ENCODE measurements around the gene KIF5A.
"Not testable (repeated sequence)": the region's sequence is repeated elsewhere in the genome, so short reads cannot be mapped to it uniquely, and the experiment has no call there.

The KIF5A gene

DNA sequence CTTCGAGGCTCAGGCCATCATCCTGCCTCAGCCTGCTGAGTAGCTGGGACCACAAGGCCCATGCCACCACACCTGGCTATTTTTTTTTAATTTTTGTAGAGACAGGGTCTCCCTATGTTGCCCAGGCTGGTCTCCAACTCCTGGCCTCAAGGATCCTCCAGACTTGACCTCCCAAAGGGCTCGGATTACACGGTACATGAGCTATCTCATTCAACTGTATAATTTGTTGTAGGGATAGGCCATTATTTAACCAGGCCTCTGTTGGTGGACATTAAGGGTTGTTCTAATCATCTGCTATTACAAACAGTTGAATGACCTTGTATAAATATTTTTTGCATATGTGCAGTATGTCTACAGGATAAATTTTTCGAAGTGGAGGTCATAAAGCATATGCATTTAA, 9.0 kb downstream of the KIF5A start:
- no peak for DNase-seq

DNA sequence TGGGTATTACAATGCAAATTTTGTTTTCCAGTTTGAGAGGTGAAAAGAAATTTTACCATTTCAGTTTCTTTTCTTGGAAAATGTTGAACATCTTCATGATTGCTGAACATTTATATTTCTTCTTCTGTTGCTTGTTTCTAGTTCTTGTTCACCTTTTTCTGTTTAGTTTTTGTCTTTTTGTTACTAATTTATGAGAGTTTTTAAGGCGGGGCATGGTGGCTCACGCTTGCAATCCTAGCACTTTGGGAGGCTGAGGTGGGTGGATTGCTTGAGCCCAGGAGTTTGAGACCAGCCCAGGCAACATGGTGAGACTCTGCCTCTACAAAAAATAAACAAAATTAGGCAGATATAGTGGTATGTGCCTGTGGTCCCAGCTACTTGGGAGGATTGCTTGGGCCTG, 10.7 kb downstream of the KIF5A start:
- DNase-seq: no peak

DNA sequence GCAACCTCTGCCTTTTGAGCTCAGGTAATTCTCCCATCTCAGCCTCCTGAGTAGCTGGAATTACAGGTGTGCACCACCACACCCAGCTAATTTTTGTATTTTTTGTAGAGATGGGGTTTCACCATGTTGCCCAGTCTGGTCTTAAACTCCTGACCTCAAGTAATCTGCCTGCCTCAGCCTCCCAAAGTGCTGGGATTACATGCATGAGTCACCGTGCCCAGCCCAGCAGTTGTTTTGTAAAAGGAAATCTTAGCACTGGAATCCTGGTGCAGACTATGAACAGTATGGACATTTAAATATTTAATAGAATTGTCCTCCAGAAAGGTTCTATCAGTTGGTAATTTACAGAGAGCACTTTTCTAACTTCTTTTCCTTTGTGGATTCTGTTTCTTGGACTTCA, 11.3 kb downstream of the KIF5A start:
- not testable (repeated sequence) for DNase-seq

DNA sequence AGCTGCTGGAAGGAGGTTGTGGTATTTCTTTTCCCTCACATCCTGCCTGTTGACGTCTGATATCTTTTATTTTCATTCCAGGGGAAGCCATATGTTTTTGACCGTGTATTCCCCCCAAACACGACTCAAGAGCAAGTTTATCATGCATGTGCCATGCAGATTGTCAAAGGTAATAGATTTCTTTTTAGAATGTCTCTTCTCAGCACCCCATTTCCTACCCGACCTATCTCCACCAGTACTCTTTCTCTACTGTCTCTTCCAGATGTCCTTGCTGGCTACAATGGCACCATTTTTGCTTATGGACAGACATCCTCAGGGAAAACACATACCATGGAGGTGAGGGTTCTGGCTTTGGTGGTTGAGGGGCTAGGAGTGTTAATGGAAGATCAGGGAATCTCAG, 13.5 kb downstream of the KIF5A start:
- DNase-seq: no peak

DNA sequence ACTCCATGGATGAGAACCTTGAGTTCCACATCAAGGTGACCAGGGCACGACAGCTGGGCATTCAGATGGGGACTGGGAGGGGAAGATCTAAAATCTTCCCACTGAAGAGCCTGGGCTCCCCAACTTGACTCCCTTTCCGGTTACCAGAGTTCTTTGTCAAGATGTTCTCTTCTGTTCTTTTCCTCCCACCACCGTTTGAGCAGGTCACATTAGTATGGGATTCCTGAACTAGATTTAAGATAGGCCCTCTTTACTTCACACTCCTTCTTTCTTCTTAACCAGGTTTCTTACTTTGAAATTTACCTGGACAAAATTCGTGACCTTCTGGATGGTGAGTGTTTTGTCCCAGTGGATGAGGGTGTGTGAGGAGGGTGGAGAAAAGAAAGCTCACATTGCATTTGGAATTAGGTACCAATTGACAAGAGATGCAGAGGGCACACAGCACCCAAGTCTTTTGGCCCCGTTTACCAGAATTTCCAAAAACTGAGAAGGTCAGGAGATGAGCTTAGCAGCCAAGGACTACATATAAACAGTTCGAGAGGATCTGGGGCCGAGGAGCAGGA, 14.4 kb downstream of the KIF5A start:
- DNase-seq: no peak

DNA sequence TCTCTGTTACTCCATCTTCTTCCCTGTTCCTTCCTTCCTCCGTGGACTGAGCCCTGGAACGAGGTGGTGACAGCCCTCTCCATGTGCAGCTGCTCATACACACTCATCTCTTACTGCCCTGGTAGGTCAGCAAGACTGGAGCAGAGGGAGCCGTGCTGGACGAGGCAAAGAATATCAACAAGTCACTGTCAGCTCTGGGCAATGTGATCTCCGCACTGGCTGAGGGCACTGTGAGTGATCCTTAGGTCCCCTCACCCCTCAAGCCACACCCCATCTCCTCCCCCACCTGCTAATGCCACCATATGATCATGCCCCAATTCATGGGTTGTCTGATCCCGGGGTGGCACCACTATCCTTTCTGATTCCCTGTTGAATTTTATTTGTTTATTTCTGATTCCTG, 19.0 kb downstream of the KIF5A start:
- no peak for DNase-seq

DNA sequence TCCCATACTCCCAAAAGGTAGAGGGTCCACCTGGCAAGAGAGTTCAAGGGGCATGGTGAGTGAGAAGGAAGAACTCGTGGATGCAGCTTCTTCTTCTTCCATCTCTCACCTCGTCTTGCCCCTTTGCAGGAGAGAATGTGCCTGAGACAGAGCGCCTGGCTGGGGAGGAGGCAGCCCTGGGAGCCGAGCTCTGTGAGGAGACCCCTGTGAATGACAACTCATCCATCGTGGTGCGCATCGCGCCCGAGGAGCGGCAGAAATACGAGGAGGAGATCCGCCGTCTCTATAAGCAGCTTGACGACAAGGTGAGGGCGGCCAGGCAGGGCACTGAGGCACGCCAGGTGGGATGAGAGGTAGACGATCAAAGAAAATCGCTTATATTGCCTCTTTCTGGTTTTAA, 20.0 kb downstream of the KIF5A start:
- no peak for DNase-seq

DNA sequence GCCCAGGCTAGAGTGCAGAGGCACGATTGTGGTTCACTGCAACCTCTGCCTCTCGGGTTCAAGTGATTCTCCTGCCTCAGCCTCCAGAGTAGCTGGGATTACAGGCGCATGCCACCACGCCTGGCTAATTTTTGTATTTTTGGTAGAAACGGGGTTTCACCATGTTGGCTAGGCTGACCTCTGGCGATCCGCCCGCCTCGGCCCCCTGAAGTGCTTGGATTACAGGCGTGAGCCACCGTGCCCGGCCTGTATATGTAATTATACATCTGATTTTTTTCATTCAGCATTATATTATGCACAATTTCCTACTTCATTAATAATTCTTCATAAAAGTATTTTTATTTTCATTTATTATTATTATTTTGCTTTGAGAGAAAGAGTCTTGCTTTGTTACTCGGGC, 20.6 kb downstream of the KIF5A start:
- not testable (repeated sequence) for DNase-seq

DNA sequence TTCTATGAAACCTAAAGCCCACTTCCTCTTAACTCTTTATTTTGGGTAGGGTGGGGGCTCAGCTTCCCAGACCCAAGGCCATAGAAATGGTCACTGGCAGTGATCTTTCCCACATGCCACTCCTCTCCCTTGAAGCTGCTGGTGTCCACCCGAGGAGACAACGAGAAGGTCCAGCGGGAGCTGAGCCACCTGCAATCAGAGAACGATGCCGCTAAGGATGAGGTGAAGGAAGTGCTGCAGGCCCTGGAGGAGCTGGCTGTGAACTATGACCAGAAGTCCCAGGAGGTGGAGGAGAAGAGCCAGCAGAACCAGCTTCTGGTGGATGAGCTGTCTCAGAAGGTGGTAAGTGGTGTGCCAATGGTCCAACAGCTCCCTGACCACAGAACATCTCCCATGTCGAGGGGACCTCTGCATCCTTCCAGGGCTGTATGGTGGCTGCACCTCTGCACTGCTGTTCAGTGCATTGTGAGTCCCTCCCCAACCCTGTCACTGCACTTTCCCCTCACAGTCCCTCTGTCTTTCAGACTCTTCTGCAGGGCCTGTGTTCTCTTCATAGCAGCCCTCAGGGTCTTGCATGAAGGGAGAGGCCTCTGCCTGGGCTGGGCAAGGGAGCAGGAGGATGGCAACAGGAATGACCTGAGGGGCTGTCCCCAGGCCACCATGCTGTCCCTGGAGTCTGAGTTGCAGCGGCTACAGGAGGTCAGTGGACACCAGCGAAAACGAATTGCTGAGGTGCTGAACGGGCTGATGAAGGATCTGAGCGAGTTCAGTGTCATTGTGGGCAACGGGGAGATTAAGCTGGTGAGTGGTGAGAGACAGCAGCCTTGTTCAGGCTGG, 22.3 kb downstream of the KIF5A start:
- no peak for DNase-seq

DNA sequence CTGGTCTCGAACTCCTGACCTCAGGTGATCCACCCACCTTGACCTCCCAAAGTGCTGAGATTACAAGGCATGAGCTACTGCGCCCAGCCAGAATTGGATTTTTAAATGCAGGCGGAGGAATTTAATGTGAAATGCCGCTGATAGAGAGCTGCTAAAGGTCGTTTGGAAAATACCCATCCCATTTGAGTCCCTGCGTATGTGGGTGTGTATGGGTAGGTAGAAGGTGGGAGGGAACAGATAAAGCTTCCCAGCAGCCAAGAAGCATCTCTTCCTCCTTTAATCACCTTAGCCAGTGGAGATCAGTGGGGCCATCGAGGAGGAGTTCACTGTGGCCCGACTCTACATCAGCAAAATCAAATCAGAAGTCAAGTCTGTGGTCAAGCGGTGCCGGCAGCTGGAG, 25.0 kb downstream of the KIF5A start:
- no peak for DNase-seq

DNA sequence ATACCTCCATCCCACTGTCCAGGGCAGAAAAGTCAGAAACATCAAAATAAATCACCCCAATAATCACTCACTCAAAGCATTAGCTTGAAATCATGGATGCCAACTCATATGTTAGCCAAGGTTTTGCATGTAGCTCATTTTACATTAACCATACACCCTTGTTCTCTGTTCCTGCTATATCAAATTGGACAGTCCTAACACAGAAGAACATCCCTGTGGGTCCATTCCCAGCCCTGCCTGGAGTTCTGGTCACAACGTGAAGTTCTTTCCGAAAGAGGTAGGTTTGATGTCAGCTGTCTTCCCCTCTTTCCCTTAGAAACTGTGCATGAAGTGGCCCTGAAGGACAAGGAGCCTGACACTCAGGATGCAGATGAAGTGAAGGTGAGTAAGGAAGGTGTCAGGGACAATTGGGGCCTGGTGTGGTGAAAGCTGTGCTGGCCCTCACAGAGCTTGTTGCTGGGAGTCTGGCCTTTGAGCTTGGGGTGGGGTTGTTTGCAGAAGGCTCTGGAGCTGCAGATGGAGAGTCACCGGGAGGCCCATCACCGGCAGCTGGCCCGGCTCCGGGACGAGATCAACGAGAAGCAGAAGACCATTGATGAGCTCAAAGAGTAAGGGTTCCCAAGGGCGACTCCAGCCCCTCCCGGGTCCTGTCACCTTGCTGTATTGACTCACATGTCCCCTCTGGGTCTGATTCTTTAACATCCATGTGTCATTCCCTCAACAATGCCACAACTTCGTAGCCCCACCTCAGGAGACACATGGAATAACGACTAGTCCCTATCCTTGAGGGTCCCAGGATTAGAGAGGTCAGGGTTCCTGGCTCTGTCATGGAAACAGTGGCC, 26.1 kb downstream of the KIF5A start:
- no peak for DNase-seq

DNA sequence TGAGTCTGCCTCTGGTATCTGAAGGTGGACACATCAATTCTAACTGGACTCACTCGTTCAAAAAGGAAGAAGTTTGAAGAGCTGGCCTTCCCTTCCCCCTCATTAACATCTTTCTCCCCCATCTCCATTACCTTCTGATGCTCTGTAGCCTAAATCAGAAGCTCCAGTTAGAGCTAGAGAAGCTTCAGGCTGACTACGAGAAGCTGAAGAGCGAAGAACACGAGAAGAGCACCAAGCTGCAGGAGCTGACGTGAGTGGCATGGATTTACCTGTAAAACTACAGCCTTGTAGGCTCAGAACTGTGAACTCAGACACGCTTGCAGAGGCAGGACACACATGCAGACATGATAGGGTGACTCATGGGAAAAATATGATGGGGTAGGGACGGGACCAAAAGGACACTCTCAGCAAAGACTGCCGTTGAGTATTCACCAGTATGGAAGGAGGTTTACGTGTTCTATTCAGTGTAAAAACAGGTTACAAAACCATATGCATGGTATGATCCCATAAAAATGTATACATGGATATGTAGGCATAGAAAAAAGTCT, 26.8 kb downstream of the KIF5A start:
- no peak for DNase-seq

DNA sequence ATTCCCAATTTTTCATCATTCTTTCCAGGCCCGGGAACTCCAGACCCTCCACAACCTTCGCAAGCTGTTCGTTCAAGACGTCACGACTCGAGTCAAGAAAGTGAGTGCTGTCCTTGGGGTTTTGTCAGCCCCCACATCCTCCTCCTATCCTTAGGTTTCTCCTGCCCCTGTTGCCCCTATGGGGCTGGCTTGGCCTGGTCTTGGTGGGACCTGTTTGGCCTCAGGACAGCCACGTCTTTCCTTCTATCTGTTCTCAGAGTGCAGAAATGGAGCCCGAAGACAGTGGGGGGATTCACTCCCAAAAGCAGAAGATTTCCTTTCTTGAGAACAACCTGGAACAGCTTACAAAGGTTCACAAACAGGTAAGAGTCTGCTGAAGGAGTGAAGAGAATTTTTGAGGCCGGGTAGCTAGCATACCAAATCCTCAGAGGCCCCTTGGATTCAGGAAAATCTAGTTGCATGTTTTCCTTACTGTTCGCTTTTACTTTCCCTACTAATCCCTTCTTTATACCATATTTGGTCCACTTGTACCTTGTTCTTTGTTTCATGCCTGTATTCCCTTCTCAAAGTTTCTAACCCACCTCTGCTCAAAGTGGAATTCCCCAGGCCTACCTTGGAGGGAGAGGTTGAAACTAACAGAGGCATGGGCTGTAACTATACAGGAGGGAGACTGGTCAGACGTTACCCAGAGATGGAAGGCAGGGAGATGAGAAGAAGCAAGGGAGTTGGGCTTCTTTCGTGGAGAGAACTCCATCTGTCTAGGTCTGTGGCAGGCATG, 28.3 kb downstream of the KIF5A start:
- no peak for DNase-seq

DNA sequence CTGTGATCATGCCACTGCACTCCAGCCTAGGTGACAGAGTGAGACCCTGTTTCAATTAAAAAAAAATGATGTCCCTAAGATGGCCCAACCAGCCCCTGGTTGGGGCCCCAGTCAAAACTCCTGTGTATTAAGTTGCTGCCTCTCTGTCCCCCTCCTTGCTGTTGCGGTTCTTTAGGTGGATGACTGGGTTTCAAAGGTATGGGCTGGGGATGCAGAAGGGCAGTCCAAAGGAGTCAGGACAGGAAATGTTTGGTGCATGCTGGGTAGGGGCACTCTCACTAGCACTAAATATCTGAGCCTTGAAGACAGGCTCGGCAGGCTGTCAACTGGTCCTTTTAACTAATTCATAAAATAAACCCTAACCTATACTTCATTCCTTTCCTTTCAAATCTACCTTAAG, 29.2 kb downstream of the KIF5A start:
- no peak for DNase-seq

DNA sequence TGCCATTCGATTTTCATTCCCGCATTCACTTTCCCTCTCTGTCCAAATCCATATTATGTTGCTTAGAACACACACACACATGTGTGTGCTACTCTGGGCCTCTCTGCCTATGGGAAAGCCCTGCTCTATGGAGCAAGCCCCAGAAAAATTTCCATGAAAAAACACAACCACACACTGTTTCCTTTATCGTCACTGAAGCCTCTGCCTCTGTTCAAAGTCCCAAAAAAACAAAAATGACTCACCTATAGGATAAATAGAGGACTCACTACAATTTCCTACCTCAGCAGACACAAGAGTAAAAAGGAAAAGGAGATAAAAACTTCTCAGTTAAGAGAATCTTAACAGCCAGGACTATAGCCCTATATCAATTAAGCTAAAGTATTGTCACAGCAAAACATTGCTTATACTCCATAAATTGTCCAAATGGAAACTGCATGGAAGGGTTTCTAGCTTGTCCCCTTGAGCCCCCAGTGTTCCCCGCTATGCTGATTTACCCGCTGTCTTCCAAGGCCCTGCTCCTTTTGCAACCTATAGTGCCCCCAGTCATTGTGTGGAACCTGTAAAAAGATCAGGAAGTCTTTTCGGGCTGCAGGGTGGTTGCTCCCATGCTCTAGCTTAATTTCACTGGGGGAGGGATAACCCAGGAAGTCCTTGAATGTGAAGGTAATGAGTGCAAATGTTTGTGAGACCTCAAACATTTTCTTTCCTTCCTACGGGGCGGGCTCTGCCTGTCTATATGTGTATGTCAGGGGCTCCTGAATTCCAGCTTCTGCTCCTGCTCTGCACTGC, 30.0 kb downstream of the KIF5A start:
- no peak for DNase-seq

DNA sequence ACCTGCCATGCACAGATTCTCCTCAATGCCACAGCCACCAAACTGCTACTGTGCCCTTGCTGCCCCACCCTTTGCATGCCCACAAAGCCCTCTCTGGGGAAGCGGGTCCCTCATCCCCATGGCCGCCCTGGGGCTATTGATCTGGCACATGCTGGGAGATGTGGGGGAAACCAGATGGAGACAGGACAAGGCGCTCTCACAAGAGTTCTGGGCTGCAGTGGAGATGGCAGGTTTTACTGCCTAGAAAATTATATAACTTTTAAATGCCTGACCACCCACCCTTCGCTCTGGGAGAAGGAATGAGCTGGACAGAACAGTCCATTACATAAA, 30.6 kb downstream of the KIF5A start:
- DNase-seq: no peak

DNA sequence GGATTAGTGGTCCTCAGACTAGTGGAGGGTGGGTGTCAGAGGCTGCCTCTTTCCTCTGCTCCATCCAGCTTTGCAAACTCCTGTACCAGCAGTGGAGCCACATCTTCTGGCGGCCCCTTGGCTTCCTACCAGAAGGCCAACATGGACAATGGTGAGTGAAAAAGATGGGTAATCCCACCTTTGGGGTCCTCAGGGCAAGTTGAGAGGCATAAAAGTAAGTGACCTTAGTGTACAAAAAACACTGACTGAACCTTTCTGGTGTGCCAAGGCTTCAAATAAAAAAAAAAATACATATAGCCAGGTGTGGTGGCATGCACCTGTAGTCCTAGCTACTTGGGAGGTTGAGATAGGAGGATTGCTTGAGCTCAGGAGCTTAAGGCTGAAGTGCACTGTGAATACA, 32.0 kb downstream of the KIF5A start:
- DNase-seq: no peak

DNA sequence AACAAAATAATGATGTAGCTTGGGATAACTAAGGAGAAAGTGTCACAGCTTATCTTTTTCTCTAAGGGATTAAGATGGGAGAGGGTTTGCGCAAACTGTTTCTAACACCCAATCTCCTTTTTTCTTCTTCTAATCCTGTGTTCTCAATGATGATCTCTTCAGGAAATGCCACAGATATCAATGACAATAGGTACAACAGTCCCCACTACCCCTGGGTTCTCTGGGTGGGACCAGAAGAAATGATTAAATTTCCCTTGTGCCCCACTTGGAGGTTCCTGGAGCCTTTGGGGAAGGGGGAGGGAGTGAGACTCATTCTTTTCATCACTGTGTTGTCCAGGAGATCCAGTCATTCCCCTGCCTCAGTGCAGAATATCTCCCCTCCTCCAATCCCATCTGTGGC, 32.6 kb downstream of the KIF5A start:
- DNase-seq: no peak

DNA sequence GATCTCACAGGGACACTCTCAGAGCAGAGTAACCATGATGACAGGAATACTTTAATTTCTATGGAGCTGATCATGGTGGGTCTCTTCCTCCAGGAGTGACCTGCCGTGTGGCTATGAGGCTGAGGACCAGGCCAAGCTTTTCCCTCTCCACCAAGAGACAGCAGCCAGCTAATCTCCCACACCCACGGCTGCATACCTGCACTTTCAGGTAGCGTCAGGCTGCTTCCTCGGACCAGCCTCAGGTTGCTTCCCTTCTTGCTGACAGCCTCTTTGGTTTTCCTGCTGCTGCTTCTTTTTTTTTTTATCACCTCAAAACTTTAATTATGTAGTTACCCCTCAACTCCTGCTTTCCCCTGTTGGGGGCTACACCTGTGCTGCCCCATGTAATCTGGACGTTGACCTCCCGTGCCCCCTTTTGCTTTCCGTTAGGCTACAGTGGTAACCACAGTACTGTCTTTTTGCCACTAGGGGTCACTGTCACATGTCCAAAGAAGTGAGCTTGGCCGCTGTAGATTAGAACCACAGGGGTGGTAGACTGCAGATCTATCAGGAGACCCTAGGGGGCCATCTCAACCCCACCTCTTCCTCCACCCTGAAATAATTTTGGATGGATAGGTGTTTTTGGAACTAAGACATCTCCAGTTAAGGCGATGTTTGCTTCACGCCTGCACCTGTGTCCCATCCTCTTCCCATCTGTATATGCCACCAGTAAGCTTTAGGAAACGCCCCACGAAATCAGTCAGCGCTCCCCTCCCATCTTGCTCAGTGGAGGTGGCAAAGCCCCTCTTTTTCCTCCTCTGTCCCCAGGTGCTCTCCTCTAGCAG, 33.4 kb downstream of the KIF5A start:
- DNase-seq: peak; percentile 81

DNA sequence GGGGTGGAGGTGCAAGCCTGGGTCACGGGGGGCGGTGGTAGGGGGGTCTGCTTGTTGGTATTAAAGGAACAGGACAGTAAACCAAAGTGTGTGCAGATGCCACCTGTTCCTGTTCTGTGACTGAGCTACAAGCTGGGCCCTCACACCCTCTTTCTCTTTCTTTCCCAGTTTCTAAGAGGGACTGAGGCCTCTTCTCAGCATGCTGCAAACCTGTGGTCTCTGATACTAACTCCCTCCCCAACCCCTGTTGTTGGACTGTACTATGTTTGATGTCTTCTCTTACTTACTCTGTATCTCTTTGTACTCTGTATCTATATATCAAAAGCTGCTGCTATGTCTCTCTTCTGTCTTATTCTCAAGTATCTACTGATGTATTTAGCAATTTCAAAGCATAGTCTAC, 34.2 kb downstream of the KIF5A start:
- DNase-seq: no peak

DNA sequence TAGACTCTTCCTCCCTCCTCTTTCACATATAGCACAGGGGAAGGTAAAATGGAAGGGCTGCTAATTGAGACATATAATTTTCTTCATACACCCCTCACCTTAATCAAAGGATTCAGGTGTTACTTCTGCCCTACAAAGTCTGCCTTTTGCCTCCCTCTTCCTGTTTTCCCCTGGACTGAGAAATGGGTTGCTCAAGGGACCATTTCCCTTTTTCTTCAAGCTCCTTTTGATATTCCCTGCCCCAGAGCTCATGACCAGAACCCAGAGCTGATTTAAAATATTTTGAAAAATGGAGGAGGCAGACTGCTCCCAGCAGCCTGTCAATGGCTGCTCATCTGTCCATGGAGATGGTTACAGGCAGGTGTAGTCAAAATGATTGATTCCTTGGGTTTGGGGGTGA, 34.8 kb downstream of the KIF5A start:
- DNase-seq: no peak

All from NCI-H2171 treated with DMSO at 0.1 percent for 48 hours (cell line).